ENCODE results near the gene MSH3.

The MSH3 gene

DNA sequence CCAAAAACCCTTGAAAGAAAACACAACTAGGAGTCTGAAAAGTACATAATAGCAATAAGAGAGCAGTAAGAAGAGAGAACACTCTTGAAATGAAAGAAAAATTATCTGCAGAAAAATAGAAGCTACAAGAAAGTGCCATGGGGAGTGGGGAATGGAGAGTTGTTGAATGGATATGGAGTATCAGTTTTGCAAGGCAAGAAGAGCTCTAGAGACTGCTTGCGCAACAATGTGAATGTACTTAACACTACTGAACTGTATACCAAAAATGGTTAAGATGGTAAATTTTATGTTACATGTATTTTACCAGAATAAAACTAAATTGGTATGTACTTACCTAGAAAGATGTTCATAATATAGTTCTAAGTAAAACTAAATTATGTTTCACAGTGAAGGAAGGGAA lies 251.0 kb downstream of the MSH3 start:
- DNase-seq (ENCODE audit: low read depth): no peak

- no peak for DNase-seq (ENCODE audit: low read depth)
Measured at GRCh38 chr5:80912479-80912878, 258.0 kb downstream of the MSH3 start.

DNA sequence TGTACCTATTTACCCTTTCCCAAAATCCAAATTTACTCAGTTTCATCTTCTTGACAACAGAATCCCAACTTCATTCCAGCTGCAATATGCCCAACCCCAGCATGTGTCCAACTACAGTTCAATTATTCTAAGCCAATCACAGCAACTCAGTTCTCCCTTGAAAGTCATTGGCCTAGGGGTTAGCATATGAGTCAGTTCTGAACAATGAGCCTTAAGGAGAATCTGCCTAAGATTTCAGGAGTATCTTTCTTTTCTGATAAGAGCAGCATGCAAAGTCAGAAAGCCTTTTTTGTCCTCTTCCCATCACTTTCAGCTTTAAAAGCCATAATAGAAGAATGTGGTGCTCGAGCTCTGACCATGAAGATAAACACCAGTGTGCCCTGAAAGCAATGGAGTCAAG lies 261.3 kb downstream of the MSH3 start:
- DNase-seq (ENCODE audit: low read depth): no peak

- DNase-seq (ENCODE audit: low read depth): no peak
Measured at GRCh38 chr5:80916676-80917075, 262.2 kb downstream of the MSH3 start.

GRCh38 chr5:80917631-80918030 lies 263.2 kb downstream of the MSH3 start:
- DNase-seq (ENCODE audit: low read depth): no peak

GRCh38 chr5:80919678-80920196 lies 265.3 kb downstream of the MSH3 start:
- no peak for DNase-seq (ENCODE audit: low read depth)

DNA sequence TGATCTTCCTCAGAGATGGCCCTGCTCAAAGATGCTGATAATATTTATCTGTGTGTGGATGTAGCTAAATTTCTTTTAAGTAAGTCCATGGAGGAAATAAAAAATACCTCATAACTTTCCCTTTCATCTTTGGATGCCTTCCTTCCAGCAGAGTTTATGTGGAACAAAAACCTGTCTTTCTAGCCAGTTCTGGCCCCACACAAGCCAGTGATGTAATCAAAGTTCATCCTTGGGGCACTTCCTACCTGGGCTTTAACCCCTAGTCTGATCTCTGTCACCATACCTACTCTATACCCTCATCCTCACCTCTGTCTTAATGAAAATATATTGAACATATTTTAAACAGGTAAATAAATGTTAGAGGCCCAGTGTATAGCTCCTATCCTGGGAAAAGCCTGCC lies 265.9 kb downstream of the MSH3 start:
- DNase-seq (ENCODE audit: low read depth): no peak

- no peak for DNase-seq (ENCODE audit: low read depth)
Measured at GRCh38 chr5:80921026-80921425, 266.6 kb downstream of the MSH3 start.

- no peak for DNase-seq (ENCODE audit: low read depth)
Measured at GRCh38 chr5:80925931-80926330, 271.5 kb downstream of the MSH3 start.

Measured in activated T-helper 9 cell treated with anti-CD3 and anti-CD28 coated beads, Interleukin-2, amount 50 U/mL, for 16 hours (primary cell).